Body of pancreas (tissue), 4 donors: ENCODE data around the gene GALT. TPM values are rescaled to one million over a fixed set of nuclear protein-coding genes. Genes with fewer than 3 reads are reported as not detected.

ENCODE experiments used
- ATAC-seq: fragments of 150-250 bp; one replicate; pipeline ENCODE4 v1.9.1; 2016
- DNase-seq, 4 donors: peaks; one replicate each; pipeline ENCODE4 v3.0.0-alpha.2; 2019
- H3K27ac ChIP-seq, 4 donors: fragments of 200-600 bp; sonication (generic); 1 replicate in 3 of 4; 2 replicates in 1 of 4; pipeline versions ENCODE4 v1.5.1 to v1.6.1; 2016 to 2019; ENCODE audit warnings: mild to moderate bottlenecking in 1 of 4, mixed read lengths in 1 of 4, moderate library complexity in 1 of 4
- H3K27me3 ChIP-seq, 2 donors: fragments of 200-600 bp; sonication (generic); one replicate each; pipeline ENCODE4 v1.6.0; 2016; ENCODE audit warnings: mild to moderate bottlenecking in 1 of 2
- H3K36me3 ChIP-seq, 2 donors: fragments of 200-600 bp; sonication (generic); replicated peaks in 1 of 2; 2 replicates each; pipeline ENCODE4 v1.5.1; 2016; ENCODE audit warnings: low read depth in 2 of 2; ENCODE audit not compliant: insufficient read depth in 1 of 2
- H3K4me1 ChIP-seq: fragments of 200-600 bp; sonication (generic); one replicate; pipeline ENCODE4 v1.6.0; 2016
- H3K4me3 ChIP-seq, 2 donors: fragments of 200-600 bp; sonication (generic); 1 replicate in 1 of 2; 2 replicates in 1 of 2; pipeline ENCODE4 v1.5.1; 2016 to 2019
- H3K9me3 ChIP-seq, 3 donors: fragments of 200-600 bp; sonication (generic); 1 replicate in 2 of 3; 2 replicates in 1 of 3; pipeline ENCODE4 v1.5.1; 2016
- CTCF ChIP-seq, 7 experiments: fragments of 450-650 bp in 4 of 7; fragments of 200-600 bp in 3 of 7; sonication (generic) in 3 of 7; IDR thresholded peaks; one replicate each; pipeline ENCODE4 v1.5.1; 2016 to 2019; ENCODE audit warnings: antibody characterized with exemption in 7 of 7
- POLR2A ChIP-seq, 3 donors: fragments of 450-650 bp; IDR thresholded peaks; one replicate each; pipeline ENCODE4 v1.6.1; 2016; ENCODE audit warnings: antibody characterized with exemption in 3 of 3, mild to moderate bottlenecking in 2 of 3
- WGBS, 2 donors: methylation state at CpG; one replicate each; pipeline ENCODE4 v1.1.5; 2017; 5-methylcytosine and 5-hydroxymethylcytosine counted together
- intact Hi-C: fragments of 100-400 bp; cut with DNase I; formaldehyde crosslinking; loops from one replicate; pipeline ENCODE4 v1.15.1; 2023
- total RNA-seq, 2 donors: library from RNA; depleted of rRNA; stranded (reverse); fragments of >200 nt; gene quantifications; one replicate each; pipeline ENCODE4 v1.1.0, GENCODE V29; 2016

The GALT gene
- total RNA-seq, 2 donors from 2014 or later: 31.6 to 33.2 TPM

- ATAC-seq (peak; percentile 60), DNase-seq (peak; percentile 87 to 93 (median 90))
- TF ChIP-seq POLR2A (IDR thresholded peaks at IDR 0.05) (peak in 2 of 3 donors; percentile 6 to 21), CTCF (IDR thresholded peaks at IDR 0.05) (peak; percentile 73 to 96 (median 86))
- peak overlapping the region; percentile 92 to 98 (median 96) for H3K27ac ChIP-seq
- H3K36me3 ChIP-seq: no peaks in the 10 kb centered on the region
- 6 to 12% methylated on average over 18 of the region's 18 CpGs for WGBS, 2 donors
- no peaks in the 10 kb centered on the region for H3K27me3 ChIP-seq
- peaks cover 15% of the 10 kb centered on the region for H3K4me1 ChIP-seq
- H3K9me3 ChIP-seq: no peaks in the 10 kb centered on the region
- intact Hi-C loops: no loop called here
- peak overlapping the region; percentile 18 to 78 for H3K4me3 ChIP-seq
Observed at GRCh38 chr9:34664281-34665066, 18.0 kb downstream of the GALT start.

GRCh38 chr9:34665067-34665380 is 18.5 kb downstream of the GALT start:
- ATAC-seq (no peak), DNase-seq (no peak)
- peak overlapping the region; percentile 18 to 78 for H3K4me3 ChIP-seq
- no peaks in the 10 kb centered on the region for H3K27me3 ChIP-seq
- no peaks in the 10 kb centered on the region for H3K9me3 ChIP-seq
- intact Hi-C loops: no loop called here
- peaks cover 15% of the 10 kb centered on the region for H3K4me1 ChIP-seq
- H3K36me3 ChIP-seq: no peaks in the 10 kb centered on the region
- TF ChIP-seq CTCF (IDR thresholded peaks at IDR 0.05) (peak in 1 of 7 experiments; percentile 6), POLR2A (IDR thresholded peaks at IDR 0.05) (no peak)
- WGBS, 2 donors: 1% methylated on average over 22 of the region's 26 CpGs; no CpG with 5 or more reads in 1 of the 2 donors
- H3K27ac ChIP-seq: peak overlapping the region; percentile 92 to 98 (median 96)

GRCh38 chr9:34665381-34666250 is 19.1 kb downstream of the GALT start:
- Histone ChIP-seq H3K36me3 (no peaks in the 10 kb centered on the region), H3K27ac (peak overlapping the region; percentile 92 to 98 (median 96)), H3K4me3 (peak overlapping the region; percentile 24 to 78), H3K27me3 (no peaks in the 10 kb centered on the region), H3K9me3 (no peaks in the 10 kb centered on the region), H3K4me1 (peaks cover 15% of the 10 kb centered on the region)
- no peak for TF ChIP-seq CTCF (IDR thresholded peaks at IDR 0.05)
- peak; percentile 59 to 95 (median 94) for TF ChIP-seq POLR2A (IDR thresholded peaks at IDR 0.05)
- 1 to 3% methylated on average over 26 to 40 of the region's 55 CpGs for WGBS, 2 donors
- intact Hi-C loops: no loop called here
- ATAC-seq (peak; percentile 88), DNase-seq (peak; percentile 93 to 95 (median 94))

GRCh38 chr9:34669809-34670562 is 23.5 kb downstream of the GALT start:
- WGBS, 2 donors: 86 to 93% methylated on average over 5 of the region's 5 CpGs
- intact Hi-C loops: no loop called here
- H3K27me3 ChIP-seq: no peaks in the 10 kb centered on the region

More at GRCh38 chr9:34669809-34670562, 23.5 kb downstream of the GALT start:
- ATAC-seq: no peak
- Histone ChIP-seq H3K4me3 (no peak overlapping the region), H3K4me1 (peaks cover 8% of the 10 kb centered on the region), H3K9me3 (no peaks in the 10 kb centered on the region), H3K27ac (no peak overlapping the region), H3K36me3 (no peaks in the 10 kb centered on the region)
- DNase-seq: no peak
- TF ChIP-seq POLR2A (IDR thresholded peaks at IDR 0.05) (no peak), CTCF (IDR thresholded peaks at IDR 0.05) (no peak)
